OCI-LY1 (cell line): ENCODE results near the gene RAD51B.

Source experiments
- EZH2 ChIP-seq: fragments of 200-600 bp; sonication (generic), shearing (Covaris generic); IDR thresholded peaks from 2 replicates; pipeline ENCODE4 v1.8.0; 2017; ENCODE audit warnings: borderline replicate concordance, mixed run types, mild to moderate bottlenecking, antibody characterized with exemption, low read length, moderate library complexity, mixed read lengths
- TF ChIP-seq, protein P1 (sequence below): fragments of 200-600 bp; sonication (generic), shearing (Covaris generic); IDR thresholded peaks from 2 replicates; pipeline ENCODE4 v1.5.1; 2017; ENCODE audit warnings: mild to moderate bottlenecking, antibody characterized with exemption, low read length, moderate library complexity, mixed read lengths

DNA sequence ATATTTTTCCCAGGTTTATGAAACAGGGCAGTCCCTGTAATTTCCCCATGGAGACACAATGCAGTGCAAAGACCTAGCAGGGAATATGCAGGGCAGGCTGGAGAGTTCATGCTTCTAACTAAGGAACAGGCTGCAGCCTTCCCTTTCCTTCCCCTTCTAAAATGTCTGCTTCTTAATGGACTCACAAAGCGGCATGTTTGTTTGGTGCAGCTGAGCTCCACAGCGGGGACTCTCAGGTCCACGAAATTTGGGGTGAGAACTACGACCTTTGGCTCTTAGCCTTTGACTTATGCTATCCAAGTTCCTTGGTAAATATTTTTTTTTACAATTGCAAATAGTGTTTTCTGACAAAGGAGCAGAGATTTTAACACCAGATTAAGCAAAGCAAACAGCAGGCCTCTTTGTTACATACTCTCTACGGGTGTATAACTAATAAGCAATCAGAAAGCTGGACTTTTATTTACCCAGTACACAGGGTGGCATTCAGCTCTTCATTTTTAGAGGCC, 649.7 kb downstream of the RAD51B start:
- TF ChIP-seq, protein P1, sequence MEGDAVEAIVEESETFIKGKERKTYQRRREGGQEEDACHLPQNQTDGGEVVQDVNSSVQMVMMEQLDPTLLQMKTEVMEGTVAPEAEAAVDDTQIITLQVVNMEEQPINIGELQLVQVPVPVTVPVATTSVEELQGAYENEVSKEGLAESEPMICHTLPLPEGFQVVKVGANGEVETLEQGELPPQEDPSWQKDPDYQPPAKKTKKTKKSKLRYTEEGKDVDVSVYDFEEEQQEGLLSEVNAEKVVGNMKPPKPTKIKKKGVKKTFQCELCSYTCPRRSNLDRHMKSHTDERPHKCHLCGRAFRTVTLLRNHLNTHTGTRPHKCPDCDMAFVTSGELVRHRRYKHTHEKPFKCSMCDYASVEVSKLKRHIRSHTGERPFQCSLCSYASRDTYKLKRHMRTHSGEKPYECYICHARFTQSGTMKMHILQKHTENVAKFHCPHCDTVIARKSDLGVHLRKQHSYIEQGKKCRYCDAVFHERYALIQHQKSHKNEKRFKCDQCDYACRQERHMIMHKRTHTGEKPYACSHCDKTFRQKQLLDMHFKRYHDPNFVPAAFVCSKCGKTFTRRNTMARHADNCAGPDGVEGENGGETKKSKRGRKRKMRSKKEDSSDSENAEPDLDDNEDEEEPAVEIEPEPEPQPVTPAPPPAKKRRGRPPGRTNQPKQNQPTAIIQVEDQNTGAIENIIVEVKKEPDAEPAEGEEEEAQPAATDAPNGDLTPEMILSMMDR: no peak
- no peak for TF ChIP-seq EZH2
